NCI-H2029 treated with DMSO at 0.1 percent for 48 hours (cell line): ENCODE results near the gene MRPS17.
"Not testable (repeated sequence)": the region's sequence is repeated elsewhere in the genome, so short reads cannot be mapped to it uniquely, and the experiment has no call there.

Experiments used
- DNase-seq: peaks from one replicate; lab custom pipeline; 2025; lab: John Stamatoyannopoulos, UW

Gene MRPS17

DNA sequence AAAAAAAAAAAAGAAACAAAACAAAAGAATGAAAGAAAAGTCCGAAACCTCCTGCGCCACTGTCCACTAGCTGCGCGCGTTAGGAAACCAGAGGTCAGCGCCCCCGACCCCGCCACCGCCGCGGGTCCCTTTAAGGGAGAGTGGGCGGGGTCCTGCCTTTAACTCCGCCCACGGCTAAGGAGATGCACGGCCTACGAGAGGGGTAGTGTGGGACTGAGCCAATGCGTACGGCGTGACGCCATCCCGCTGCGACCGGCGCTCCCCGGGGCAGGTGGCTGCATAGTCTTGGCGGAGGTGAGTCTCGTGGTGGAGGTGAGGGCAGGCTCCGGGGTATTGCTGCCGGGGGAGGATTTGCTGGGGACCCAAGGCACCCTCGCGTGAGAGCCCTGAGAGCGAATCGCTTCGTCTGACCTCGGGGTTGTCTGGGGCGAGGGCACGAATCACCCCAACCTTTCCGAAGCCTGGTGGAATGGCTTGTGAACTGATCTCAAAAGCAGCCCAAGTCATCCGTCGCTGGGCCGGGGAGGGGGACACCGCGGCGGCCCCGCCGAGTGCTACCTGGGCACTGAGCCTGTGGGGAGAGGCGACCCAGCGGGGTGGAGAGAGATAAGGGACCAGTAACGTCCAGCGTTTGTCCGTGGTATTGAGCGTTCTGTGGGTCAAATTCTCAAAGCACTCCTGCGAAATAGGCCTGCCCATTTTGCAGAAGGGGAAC, at the start of gene MRPS17:
MRPS17 (plus strand) TSS at position 241 of the 715 bp plus-strand sequence. CDS start 1,319 bp downstream, outside the sequence.
- peak; percentile 74 for DNase-seq

GRCh38 chr7:55903985-55904759, 47.5 kb upstream of the MRPS17 start:
- no peak for DNase-seq

GRCh38 chr7:55912748-55913158, 38.9 kb upstream of the MRPS17 start:
- no peak for DNase-seq

- DNase-seq: no peak
Measured at GRCh38 chr7:55917771-55918170, 33.9 kb upstream of the MRPS17 start.

DNA sequence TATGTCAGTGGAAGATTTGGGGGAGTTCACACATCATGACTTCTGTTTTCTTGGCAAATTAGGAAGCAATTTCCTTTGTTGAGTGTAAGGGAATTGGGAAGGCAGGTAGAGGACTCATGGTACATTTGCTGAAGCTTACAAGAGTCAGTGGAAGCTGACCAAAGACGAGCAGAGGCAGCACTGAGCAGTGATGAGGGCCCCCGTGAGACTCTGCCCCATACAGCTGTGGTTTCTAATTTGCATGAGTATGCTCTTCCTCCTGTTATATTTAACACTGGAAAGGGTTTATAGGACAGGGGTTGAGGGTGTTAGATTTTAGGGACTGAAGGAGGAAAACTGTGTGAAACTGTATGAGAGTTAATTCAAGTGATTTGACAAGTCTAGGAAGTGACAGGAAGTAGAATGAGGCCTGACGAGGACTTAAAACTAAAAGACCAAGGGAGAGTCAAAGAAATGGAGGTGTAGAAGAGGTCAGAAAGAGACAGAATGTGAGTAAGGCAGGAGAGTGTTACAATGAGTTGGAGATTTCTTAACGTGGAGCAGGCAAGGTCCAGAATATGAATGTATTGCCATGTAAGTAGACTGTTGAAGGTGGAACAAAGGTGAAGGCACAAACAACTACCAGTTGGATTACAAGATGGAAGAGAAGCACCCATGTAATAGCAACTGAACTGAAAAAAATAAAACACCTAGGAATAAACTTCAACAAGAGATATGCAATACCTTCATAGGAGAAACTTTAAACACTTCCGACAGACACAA, 23.5 kb upstream of the MRPS17 start:
- no peak for DNase-seq

- DNase-seq: no peak
Measured at GRCh38 chr7:55931421-55932151, 20.1 kb upstream of the MRPS17 start.

GRCh38 chr7:55939514-55940123, 12.1 kb upstream of the MRPS17 start:
- DNase-seq: no peak

DNA sequence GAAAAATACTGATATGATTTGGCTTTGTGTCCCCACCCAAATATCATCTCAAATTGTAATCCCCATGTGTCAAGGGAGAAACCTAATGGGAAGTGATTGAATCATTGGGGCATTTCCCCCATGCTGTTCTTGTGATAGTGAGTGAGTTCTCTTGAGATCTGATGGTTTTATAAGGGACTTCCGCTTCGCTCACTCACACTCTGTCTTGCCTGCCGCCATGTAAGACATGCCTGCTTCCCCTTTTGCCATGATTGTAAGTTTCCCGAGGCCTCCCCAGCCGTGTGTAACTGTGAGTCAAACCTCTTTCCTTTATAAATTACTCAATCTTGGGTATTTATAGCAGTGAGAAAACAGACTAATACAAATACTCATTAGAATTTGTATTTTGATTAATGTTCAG, 5.1 kb upstream of the MRPS17 start:
- no peak for DNase-seq

- DNase-seq: not testable (repeated sequence)
Measured at GRCh38 chr7:55952352-55952671, 635 bp downstream of the MRPS17 start.

DNA sequence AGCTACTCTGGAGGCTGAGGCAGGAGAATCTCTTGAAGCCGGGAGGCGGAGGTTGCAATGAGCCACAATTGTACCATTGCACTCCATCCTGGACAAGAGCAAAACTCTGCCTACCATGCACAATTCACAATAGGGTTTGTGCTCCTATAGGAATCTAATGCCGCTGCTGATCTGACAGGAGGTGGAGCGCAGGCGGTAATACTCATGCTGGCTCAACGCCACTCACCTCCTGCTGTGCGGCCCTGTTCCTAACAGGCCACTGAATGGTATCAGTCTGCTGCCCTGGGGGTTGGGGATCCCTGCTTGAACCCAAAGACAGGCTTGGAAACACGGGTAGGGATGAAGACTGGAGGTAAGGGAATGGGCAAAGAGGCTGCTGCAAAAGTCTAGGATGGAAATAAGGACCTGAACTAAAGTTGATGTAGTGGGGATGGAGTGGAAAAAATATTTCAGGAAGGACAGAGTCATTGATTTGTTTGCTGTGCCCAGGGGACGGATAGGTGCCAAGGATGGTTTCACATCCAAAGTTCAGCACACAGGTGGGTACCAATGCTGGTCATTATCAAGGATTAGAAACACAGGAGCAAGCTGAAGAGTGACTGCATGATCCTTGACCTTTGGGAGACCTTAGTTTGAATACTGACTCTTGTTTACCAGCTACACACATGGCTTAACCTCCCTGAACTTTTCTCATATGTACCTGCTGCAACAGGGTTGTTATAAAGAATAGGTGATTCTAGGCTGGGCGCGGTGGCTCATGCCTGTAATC, 2.2 kb downstream of the MRPS17 start:
- DNase-seq: no peak

- no peak for DNase-seq
Measured at GRCh38 chr7:55957190-55957589, 5.5 kb downstream of the MRPS17 start.

DNA sequence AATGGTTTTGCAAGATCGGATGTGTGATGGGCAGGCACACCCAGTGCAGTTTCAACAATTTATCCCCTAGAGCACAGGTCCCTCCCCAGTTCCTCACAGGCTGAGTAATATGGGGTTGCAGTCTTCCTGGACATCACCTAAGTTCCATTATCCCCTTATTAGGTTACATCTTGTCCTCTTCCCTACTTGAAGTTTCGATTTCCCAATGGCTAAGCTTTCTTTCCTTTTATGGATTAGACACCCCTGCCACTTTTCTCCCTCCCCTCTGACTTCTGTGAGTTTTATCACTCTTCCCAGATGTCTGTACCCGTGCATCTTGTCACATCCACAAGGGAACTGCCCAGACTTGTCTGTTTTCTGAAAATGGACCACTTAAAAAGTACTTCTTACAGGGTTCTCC, 10.3 kb downstream of the MRPS17 start:
- no peak for DNase-seq

- no peak for DNase-seq
Measured at GRCh38 chr7:55963584-55964168, 12.0 kb downstream of the MRPS17 start.

DNA sequence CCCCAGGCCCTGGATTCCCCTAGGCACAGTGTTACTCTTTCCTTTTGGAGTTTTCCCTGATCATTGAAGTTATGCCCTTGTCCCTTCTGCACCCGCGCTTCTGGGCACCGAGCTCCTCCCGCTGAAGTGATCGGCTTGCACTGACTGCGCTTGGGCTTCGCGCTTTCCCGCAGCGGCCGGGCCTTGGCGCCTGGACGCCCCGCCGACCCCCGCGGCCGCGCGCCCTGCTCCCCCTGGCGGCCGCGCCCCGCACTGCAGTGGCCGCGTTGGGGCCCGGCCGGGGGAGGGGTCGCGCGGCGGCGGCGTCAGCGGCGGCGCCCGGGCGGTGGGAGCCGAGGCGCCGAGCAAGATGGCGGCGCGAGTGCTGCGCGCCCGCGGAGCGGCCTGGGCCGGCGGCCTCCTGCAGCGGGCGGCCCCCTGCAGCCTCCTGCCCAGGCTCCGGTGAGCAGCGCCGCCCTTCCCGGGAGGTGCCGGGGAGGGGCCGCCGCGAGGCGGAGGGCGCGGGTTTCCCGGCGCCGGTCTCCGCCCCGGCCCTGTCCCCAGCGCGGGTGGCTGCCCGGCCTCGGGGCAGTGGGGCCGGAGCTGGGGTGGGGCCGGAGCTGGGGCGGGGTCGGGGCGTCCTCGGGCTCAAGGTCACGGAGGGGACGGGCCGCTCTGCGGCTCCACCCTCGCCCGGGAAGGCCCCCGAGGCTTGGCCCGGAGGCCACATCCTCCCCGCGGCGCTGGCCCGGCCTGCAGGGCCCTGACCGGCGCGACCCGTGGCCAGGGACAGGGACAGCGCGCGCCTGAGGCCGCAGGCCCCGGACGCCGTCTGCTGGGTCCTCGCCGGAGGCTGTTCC, 12.8 kb downstream of the MRPS17 start, which contains the start of gene NIPSNAP2:
NIPSNAP2 (plus strand) TSS at position 325 of the 839 bp plus-strand sequence; CDS start at position 350, 25 bp downstream.
- peak; percentile 23 for DNase-seq

DNA sequence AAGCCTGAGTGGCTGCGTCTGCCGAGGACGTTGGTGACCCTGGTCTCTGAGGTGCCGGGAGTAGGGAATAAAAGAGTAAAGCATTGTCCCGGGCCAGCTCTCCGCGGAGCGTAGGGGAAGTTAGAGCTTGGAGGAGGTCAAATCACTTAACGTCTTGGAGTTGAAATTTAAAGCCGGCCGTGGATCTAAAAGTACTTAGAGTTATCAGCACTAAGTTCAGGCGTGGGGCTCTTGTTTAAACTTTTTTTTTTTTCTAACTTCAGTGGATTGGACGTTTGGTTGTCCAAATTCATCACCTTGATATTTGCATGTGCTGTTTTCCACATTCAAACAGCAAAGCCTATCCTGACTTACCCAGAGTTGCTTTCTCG, 13.4 kb downstream of the MRPS17 start:
- no peak for DNase-seq

DNA sequence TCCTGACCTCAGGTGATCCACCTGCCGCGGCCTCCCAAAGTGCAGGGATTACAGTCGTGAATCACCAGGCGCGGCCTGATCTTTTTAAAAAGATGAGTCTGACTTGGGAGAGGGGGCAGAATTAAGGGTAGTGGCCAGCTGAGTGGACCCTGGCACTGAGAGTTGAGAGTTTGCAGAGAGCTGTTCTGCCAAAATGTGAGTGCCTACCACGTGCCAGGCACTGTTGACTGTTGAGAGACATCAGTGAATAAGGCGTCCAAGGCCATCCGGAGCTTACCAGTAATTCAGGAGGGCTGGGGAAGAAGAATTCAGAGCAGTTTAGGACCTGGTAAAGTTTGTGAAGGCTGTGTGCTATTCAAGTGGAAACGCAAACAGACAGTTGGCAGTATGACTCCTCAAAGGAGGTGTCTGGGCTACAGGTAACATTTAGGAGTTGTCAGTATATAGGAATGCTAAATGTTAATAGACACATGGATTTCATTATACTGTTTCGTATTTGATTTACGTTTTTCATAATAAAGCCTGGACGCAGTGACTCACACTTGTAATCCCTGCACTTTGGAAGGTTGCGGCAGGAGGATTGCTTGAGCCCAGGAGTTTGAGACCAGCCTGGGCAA, 14.2 kb downstream of the MRPS17 start:
- DNase-seq: peak; percentile 52

DNA sequence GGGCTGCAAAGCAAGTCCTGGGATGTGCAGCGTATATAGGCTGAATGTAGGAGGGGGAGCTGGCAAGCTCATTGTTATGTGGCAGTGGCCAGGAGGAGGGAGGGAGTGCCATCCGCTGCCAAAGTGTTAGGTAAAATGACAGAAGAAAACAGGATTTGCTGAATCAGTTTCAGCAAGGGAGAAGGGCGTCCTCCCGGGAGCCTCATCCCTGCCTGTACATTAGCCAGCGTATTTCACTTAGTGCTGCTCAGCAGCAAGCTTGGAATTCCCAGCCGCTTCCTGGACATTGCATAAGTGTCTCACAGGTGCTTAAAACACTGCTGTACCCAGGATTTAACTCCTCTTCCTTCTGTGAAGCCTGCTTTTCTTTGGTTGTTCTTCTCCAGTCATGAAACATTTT, 15.2 kb downstream of the MRPS17 start:
- DNase-seq: no peak

GRCh38 chr7:55969391-55969790, 17.7 kb downstream of the MRPS17 start:
- peak; percentile 90 for DNase-seq

GRCh38 chr7:55970561-55970960, 18.9 kb downstream of the MRPS17 start:
- no peak for DNase-seq
